Lower leg skin (tissue), 3 donors: Measurements from ENCODE around the gene ZBTB18.

Experiments
- CTCF ChIP-seq, 3 donors: fragments of 450-650 bp; IDR thresholded peaks; one replicate each; pipeline ENCODE4 v1.5.1; 2016; ENCODE audit warnings: antibody characterized with exemption in 3 of 3, mild to moderate bottlenecking in 3 of 3, moderate library complexity in 2 of 3
- POLR2A ChIP-seq, 2 donors: fragments of 450-650 bp; IDR thresholded peaks; one replicate each; pipeline ENCODE4 v1.6.1; 2016 to 2017; ENCODE audit warnings: antibody characterized with exemption in 2 of 2, mild to moderate bottlenecking in 1 of 2, moderate library complexity in 1 of 2

- TF ChIP-seq CTCF (IDR thresholded peaks at IDR 0.05) (no peak), POLR2A (IDR thresholded peaks at IDR 0.05) (no peak)
These were observed 37.1 kb downstream of the ZBTB18 start for GRCh38 chr1:244088161-244088560.
